ENCODE results near the gene ATAD3A.

- TF ChIP-seq POLR2A (IDR thresholded peaks at IDR 0.05) (no peak), CTCF (IDR thresholded peaks at IDR 0.05) (no peak)
These were observed 52.3 kb downstream of the ATAD3A start for GRCh38 chr1:1564268-1564667.

Measured in heart left ventricle (tissue), 13 donors.